Cardiac fibroblast (primary cell): ENCODE measurements around the gene FITM1.
A peak's percentile ranks its signal among the peaks of the same experiment; 100 is the strongest.

Experiments used
- DNase-seq, 2 donors: peaks; one replicate each; pipeline versions ENCODE4 v3.0.0 to v3.0.0-alpha.2; 2010; ENCODE audit warnings: low read depth in 2 of 2
- H3K4me3 ChIP-seq, 2 donors: replicated peaks in 1 of 2; 1 replicate in 1 of 2; 2 replicates in 1 of 2; pipeline ENCODE4 v1.5.1; 2011; ENCODE audit warnings: low read depth in 2 of 2, low read length in 2 of 2, mild to moderate bottlenecking in 2 of 2, moderate library complexity in 1 of 2
- CTCF ChIP-seq: IDR thresholded peaks from one replicate; pipeline ENCODE4 v1.5.1; 2011; ENCODE audit warnings: low read depth, mild to moderate bottlenecking, low read length, inconsistent platforms

Gene FITM1

GRCh38 chr14:24092505-24093206 lies 37.8 kb upstream of the FITM1 start:
- TF ChIP-seq CTCF: no peak
- peak in 1 of 2 donors; percentile 28 for DNase-seq
- no peak overlapping the region for H3K4me3 ChIP-seq

GRCh38 chr14:24093207-24093900 lies 37.1 kb upstream of the FITM1 start:
- no peak for DNase-seq
- peak overlapping the region in 1 of 2 donors; percentile 64 for H3K4me3 ChIP-seq
- TF ChIP-seq CTCF: no peak

DNA sequence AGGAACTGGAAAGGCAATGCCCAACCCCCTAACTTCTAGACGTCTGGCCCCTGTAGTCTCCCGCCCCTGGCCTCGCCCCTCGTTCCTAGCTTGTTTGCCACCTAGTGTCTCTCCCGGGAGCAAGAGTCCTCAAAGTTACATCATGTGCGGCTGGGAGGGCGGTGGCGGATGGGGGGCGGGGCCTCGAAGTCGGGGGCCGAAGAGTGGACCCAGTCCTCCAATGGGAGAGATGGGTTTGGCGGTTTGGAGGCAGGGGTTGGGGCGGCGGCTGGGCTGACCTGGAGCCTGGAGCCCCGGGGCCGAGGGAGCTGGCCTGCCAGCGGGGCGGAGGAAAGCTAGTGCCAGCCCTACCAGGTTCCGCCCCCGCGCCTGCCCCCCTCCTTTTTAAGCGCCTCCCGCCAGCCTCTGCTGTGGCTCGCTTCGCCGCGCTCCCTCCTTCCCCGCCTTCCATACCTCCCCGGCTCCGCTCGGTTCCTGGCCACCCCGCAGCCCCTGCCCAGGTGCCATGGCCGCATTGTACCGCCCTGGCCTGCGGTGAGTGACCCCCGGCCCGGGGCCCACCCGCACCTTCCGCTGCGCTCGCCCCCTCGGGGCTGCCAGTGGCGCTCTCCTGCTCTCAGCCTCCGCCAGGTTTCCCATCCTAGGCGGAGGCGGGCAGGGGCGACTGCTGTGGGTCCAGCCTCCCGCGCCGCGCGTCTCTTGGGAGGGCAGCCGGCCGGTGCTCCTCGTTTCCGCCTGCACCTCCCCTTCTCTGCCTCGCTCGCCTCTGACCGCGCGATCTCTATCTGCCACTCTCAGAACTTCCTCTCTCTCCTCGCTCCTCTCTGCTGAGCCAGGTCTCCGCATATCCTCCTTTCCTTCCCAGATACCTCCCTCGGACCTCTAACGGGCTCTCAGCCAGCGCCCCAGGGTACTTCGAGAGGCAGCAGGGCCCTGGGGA lies 36.3 kb upstream of the FITM1 start, which contains the start of gene PCK2:
Gene PCK2, plus strand, starts transcription at position 411 of the 940 bp plus-strand sequence. Its CDS starts 95 bp downstream, at position 506.
- DNase-seq: peak; percentile 88 to 91
- TF ChIP-seq CTCF: no peak
- peak within 1 kb of the TSS; percentile 64 to 84 for H3K4me3 ChIP-seq

DNA sequence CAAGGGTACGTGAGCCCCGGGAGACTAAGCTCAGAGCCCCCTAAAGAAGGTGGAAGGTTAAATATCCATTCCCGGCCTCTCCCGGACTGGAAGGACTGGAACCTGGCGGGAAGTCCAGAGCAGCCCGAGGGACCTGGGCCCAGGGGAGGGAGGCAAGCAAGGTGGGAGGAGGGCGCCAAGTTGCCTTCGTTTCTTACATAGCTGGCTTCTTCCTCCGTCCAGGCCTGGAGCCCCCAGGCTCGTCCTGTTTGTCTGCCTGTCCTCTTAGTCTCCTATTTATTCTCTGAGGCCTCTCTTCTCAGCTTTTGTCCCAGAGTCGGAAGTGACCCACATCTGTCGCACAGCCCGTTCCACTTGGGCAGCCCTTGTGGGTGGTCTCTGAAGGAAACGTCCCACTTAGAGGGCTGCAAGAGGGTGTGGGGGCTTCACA lies 35.6 kb upstream of the FITM1 start:
- peak overlapping the region; percentile 64 to 84 for H3K4me3 ChIP-seq
- DNase-seq: peak; percentile 8 to 14
- no peak for TF ChIP-seq CTCF

- TF ChIP-seq CTCF: no peak
- peak overlapping the region; percentile 64 to 84 for H3K4me3 ChIP-seq
- DNase-seq: peak; percentile 24 to 46
Measured at GRCh38 chr14:24095271-24096068, 35.0 kb upstream of the FITM1 start.

DNA sequence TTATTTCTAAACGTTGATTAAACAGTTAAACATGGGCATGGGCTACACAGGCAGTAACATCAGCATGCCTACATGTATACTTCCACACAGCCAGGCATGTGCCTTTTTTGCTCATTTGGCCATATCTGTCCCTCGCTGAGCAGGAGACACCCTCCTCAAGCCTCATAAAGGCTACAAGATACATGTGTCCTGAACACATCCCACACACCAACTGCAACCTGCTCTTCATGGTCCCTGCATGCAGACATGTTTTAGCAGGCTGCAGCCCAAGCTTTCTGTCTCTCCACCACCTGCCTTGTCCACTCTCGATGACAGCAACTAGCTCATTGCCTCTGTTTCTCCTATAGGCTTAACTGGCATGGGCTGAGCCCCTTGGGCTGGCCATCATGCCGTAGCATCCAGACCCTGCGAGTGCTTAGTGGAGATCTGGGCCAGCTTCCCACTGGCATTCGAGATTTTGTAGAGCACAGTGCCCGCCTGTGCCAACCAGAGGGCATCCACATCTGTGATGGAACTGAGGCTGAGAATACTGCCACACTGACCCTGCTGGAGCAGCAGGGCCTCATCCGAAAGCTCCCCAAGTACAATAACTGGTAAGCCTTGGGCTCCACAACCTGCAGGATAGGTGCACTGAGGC lies 33.8 kb upstream of the FITM1 start:
- no peak for DNase-seq
- no peak for TF ChIP-seq CTCF
- H3K4me3 ChIP-seq: no peak overlapping the region
